Measurements from ENCODE around the gene EFHD2.

DNA sequence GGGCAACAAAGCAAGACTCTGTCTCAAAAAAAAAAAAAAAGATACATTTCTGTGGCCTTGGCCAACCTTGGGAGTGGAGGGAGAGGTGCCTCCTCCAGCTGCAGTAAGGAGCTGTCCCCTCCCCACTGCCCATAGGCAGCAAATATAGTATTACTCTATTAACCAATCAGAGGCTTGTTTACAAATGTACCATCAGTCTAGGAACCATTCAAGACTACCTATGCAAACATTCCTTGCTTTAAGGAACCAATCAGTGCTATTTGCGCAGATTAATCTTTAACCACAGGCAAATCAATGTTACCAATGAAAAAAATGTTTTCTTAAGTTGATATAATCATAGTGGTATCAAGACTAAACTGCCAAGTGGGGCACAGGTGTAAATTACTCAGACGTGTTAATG is 47.9 kb downstream of the EFHD2 start:
- TF ChIP-seq, protein P1, sequence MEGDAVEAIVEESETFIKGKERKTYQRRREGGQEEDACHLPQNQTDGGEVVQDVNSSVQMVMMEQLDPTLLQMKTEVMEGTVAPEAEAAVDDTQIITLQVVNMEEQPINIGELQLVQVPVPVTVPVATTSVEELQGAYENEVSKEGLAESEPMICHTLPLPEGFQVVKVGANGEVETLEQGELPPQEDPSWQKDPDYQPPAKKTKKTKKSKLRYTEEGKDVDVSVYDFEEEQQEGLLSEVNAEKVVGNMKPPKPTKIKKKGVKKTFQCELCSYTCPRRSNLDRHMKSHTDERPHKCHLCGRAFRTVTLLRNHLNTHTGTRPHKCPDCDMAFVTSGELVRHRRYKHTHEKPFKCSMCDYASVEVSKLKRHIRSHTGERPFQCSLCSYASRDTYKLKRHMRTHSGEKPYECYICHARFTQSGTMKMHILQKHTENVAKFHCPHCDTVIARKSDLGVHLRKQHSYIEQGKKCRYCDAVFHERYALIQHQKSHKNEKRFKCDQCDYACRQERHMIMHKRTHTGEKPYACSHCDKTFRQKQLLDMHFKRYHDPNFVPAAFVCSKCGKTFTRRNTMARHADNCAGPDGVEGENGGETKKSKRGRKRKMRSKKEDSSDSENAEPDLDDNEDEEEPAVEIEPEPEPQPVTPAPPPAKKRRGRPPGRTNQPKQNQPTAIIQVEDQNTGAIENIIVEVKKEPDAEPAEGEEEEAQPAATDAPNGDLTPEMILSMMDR (IDR thresholded peaks at IDR 0.05; ENCODE audit: low read depth, low read length), result no peak
- no peak for TF ChIP-seq EZH2phosphoT487 (IDR thresholded peaks at IDR 0.05; ENCODE audit: low read depth)

Measured in OCI-LY3 (cell line).